Gastroesophageal sphincter (tissue), 4 donors: Measurements from ENCODE around the gene MEOX2. TPM values are rescaled to one million over a fixed set of nuclear protein-coding genes. Genes with fewer than 3 reads are reported as not detected.

Source experiments
- ATAC-seq: fragments of 150-250 bp; one replicate; pipeline ENCODE4 v1.9.1; 2016; ENCODE audit warnings: mild to moderate bottlenecking, moderate library complexity
- H3K27ac ChIP-seq, 4 donors: fragments of 200-600 bp; sonication (generic) in 3 of 4; 1 replicate in 3 of 4; 2 replicates in 1 of 4; pipeline ENCODE4 v1.5.1; 2016 to 2019
- H3K27me3 ChIP-seq: fragments of 200-600 bp; sonication (generic); one replicate; pipeline ENCODE4 v1.5.1; 2019
- H3K36me3 ChIP-seq, 2 donors: fragments of 200-600 bp; sonication (generic); one replicate each; pipeline ENCODE4 v1.5.1; 2019; ENCODE audit warnings: control low read depth in 1 of 2
- H3K4me1 ChIP-seq, 3 donors: fragments of 200-600 bp; sonication (generic); 1 replicate in 2 of 3; 2 replicates in 1 of 3; pipeline ENCODE4 v1.5.1; 2016 to 2019; ENCODE audit warnings: control low read depth in 2 of 3
- H3K4me3 ChIP-seq, 2 donors: fragments of 200-600 bp; sonication (generic); one replicate each; pipeline ENCODE4 v1.5.1; 2019; ENCODE audit warnings: mild to moderate bottlenecking in 1 of 2, moderate library complexity in 1 of 2
- H3K9me3 ChIP-seq, 3 donors: fragments of 200-600 bp; sonication (generic); one replicate each; pipeline ENCODE4 v1.5.1; 2017 to 2019; ENCODE audit warnings: control low read depth in 2 of 3
- CTCF ChIP-seq, 4 experiments: fragments of 200-600 bp in 2 of 4; fragments of 450-650 bp in 2 of 4; sonication (generic) in 1 of 4; IDR thresholded peaks; one replicate each; pipeline ENCODE4 v1.5.1; 2017 to 2019; ENCODE audit warnings: antibody characterized with exemption in 4 of 4, mild to moderate bottlenecking in 2 of 4, moderate library complexity in 2 of 4
- EP300 ChIP-seq: sonication (generic); formaldehyde crosslinking; IDR thresholded peaks from one replicate; pipeline ENCODE4 v1.6.1; 2017; ENCODE audit warnings: antibody characterized with exemption, mild to moderate bottlenecking
- POLR2A ChIP-seq, 2 donors: fragments of 450-650 bp; IDR thresholded peaks; one replicate each; pipeline ENCODE4 v1.6.1; 2017; ENCODE audit warnings: antibody characterized with exemption in 2 of 2, mild to moderate bottlenecking in 2 of 2, moderate library complexity in 1 of 2
- POLR2AphosphoS5 ChIP-seq: sonication (generic); formaldehyde crosslinking; IDR thresholded peaks from one replicate; pipeline ENCODE4 v1.6.1; 2017; ENCODE audit warnings: antibody characterized with exemption
- WGBS, 2 donors: methylation state at CpG; one replicate each; pipeline ENCODE4 v1.1.5; 2018; ENCODE audit warnings: low coverage in 1 of 2; 5-methylcytosine and 5-hydroxymethylcytosine counted together
- total RNA-seq, 4 donors: library from RNA; depleted of rRNA; stranded (reverse); fragments of >200 nt; gene quantifications; one replicate each; pipeline ENCODE4 v1.1.0, GENCODE V29; 2016

MEOX2 gene
- total RNA-seq, 4 donors from 2014 or later: 4.5 to 28.7 (median 12.5) TPM

GRCh38 chr7:15581352-15581951 lies 105.0 kb downstream of the MEOX2 start:
- Histone ChIP-seq H3K27me3 (no peaks in the 10 kb centered on the region), H3K36me3 (no peaks in the 10 kb centered on the region), H3K9me3 (peaks cover 0 to 4% (median 0%) of the 10 kb centered on the region in 3 donors), H3K4me3 (no peak overlapping the region), H3K27ac (peak overlapping the region in 2 of 4 donors; percentile 6 to 31), H3K4me1 (peaks cover 0 to 15% (median 0%) of the 10 kb centered on the region in 3 donors)
- WGBS, 2 donors: 23 to 26% methylated on average over 2 to 3 of the region's 3 CpGs
- no peak for ATAC-seq
- TF ChIP-seq EP300: no peak
- TF ChIP-seq POLR2AphosphoS5: peak; percentile 36

DNA sequence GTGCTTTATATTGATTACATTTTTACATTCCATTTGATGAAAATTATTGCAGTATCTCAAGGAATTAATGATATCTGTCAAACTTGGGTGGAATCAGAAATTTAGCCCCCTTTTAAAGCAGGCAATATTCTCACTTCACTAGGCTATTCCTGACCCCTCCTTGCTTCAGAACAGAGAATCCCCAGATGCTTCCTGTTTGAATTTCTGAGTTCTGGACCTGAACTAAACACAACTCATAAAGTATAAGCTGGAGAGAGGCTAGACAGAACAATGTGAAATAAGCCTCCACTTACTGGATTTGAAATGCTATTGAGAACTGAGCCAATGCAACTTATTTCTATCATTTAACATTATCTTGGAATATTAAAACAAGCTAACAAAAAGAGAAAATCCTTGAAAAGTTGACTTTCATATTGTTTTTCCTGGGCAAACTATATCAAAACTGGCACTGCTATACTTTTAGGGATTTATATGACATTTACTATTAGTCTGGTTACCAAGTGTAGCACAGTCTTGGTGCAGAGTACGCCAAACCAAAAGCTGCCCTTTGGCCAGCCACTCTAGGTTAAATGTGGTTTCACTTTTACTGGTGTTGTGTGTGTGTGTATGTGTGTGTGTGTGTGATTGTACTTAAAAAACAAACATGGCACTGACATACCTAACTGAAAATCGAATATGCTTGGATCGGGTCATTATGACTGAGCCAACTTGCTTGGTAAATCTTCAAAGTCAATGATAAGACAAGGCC lies 105.7 kb downstream of the MEOX2 start:
- H3K36me3 ChIP-seq: no peaks in the 10 kb centered on the region
- no peak for TF ChIP-seq POLR2A (IDR thresholded peaks at IDR 0.05)
- TF ChIP-seq CTCF (IDR thresholded peaks at IDR 0.05): no peak
- no peak for TF ChIP-seq EP300
- TF ChIP-seq POLR2AphosphoS5: no peak
- 30 to 59% methylated on average over 2 to 3 of the region's 3 CpGs for WGBS, 2 donors
- H3K4me3 ChIP-seq: no peak overlapping the region
- no peak for ATAC-seq
- H3K27ac ChIP-seq: peak overlapping the region in 2 of 4 donors; percentile 6 to 31
- H3K27me3 ChIP-seq: no peaks in the 10 kb centered on the region
- H3K9me3 ChIP-seq: peaks cover 0 to 4% (median 0%) of the 10 kb centered on the region in 3 donors
- H3K4me1 ChIP-seq: peaks cover 0 to 11% (median 0%) of the 10 kb centered on the region in 3 donors

DNA sequence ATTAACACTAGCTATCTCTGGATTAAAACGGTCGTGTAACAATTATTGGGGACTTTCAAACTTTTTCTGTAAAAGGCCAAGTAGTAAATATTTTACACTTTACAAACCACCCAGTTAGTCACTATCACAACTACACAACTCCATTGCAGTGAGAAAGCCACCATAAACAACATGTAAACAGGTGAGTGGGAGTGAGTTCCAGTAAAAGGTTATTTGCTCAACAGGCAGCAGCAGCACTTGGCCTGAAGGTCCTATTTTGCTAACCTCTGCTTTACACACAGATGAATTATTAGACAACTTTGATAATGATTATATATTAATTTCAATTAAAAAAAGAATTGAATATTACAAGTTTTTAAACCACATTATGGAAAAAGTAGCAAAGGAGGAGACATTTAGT lies 108.9 kb downstream of the MEOX2 start:
- H3K27ac ChIP-seq: no peak overlapping the region
- no peak for ATAC-seq
- H3K27me3 ChIP-seq: no peaks in the 10 kb centered on the region
- H3K9me3 ChIP-seq: no peaks in the 10 kb centered on the region
- H3K4me3 ChIP-seq: no peak overlapping the region
- no peaks in the 10 kb centered on the region for H3K36me3 ChIP-seq
- peaks cover 0 to 11% (median 0%) of the 10 kb centered on the region in 3 donors for H3K4me1 ChIP-seq
- no peak for TF ChIP-seq EP300
- no peak for TF ChIP-seq POLR2A (IDR thresholded peaks at IDR 0.05)
- TF ChIP-seq POLR2AphosphoS5: no peak
- TF ChIP-seq CTCF (IDR thresholded peaks at IDR 0.05): no peak
- 95 to 100% methylated on average over 2 of the region's 2 CpGs for WGBS, 2 donors

DNA sequence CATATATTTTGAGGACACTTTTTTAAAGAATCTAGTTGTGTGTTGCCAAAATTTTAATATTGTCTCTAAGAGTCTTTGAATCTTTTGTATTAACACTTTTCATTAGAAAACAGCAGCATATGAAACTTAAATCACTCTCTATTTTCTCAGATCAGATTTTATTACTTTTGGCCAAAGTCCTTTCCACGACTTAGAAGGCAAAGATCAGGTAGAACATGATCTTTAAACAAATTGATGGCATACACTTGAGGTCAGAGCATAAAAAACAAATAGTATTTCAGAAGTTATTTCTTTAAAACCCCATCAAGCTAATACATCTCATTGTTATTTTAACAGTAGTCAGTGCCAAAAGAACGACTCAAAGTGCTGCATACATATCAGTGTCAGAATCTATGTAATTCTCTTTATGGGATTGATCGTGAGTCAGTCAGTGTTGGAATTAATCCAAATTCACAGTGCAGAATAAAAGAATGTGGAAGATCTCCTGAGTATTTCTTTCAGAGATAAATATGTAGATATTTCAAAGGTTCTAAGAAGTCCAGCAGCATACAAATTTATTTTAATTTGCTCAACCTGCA lies 115.1 kb downstream of the MEOX2 start:
- 22 to 34% methylated on average over 3 of the region's 3 CpGs for WGBS, 2 donors

More for the DNA sequence above, 115.1 kb downstream of the MEOX2 start:
- Histone ChIP-seq H3K4me3 (no peak overlapping the region), H3K9me3 (no peaks in the 10 kb centered on the region), H3K4me1 (no peaks in the 10 kb centered on the region), H3K36me3 (no peaks in the 10 kb centered on the region), H3K27ac (no peak overlapping the region), H3K27me3 (no peaks in the 10 kb centered on the region)
- ATAC-seq: no peak
- TF ChIP-seq POLR2AphosphoS5 (no peak), CTCF (IDR thresholded peaks at IDR 0.05) (no peak), POLR2A (IDR thresholded peaks at IDR 0.05) (no peak), EP300 (no peak)
